Progenitor cell of endocrine pancreas (in vitro differentiated cells): ENCODE data around the gene KDM4F. TPM values are rescaled to one million over a fixed set of nuclear protein-coding genes. Genes with fewer than 3 reads are reported as not detected.

Experiments used
- DNase-seq: peaks from one replicate; pipeline ENCODE4 v3.0.0; 2021; ENCODE audit warnings: low spot score; ENCODE audit not compliant: unreplicated experiment
- H3K27ac Mint-ChIP-seq: 2 replicates; pipeline ENCODE4 v1.8.0; 2021; ENCODE audit warnings: mild to moderate bottlenecking, moderate library complexity, mixed read lengths
- H3K27me3 Mint-ChIP-seq: 2 replicates; pipeline ENCODE4 v1.8.0; 2021; ENCODE audit warnings: mixed read lengths
- H3K36me3 Mint-ChIP-seq: 2 replicates; pipeline ENCODE4 v1.8.0; 2022; ENCODE audit warnings: mixed read lengths; ENCODE audit not compliant: insufficient read depth
- H3K4me1 Mint-ChIP-seq: 2 replicates; pipeline ENCODE4 v1.8.0; 2021; ENCODE audit warnings: low read depth, mixed read lengths
- H3K4me3 Mint-ChIP-seq: 2 replicates; pipeline ENCODE4 v1.8.0; 2021; ENCODE audit warnings: low read depth, mild to moderate bottlenecking, moderate library complexity, mixed read lengths
- H3K9me3 Mint-ChIP-seq: 2 replicates; pipeline ENCODE4 v1.8.0; 2021; ENCODE audit warnings: low read depth, mixed read lengths
- total RNA-seq: library from RNA; stranded (reverse); gene quantifications from 2 replicates; pipeline ENCODE4 v1.2.1, GENCODE V29; 2021
- TF ChIP-seq, protein P1 (sequence below): fragments of 200-600 bp; sonication (generic); IDR thresholded peaks from one replicate; pipeline ENCODE4 v1.5.0; 2021; ENCODE audit warnings: antibody characterized with exemption, mild to moderate bottlenecking; ENCODE audit not compliant: unreplicated experiment

The KDM4F gene
- total RNA-seq, 1 donor from 2014 or later, result not detected

DNA sequence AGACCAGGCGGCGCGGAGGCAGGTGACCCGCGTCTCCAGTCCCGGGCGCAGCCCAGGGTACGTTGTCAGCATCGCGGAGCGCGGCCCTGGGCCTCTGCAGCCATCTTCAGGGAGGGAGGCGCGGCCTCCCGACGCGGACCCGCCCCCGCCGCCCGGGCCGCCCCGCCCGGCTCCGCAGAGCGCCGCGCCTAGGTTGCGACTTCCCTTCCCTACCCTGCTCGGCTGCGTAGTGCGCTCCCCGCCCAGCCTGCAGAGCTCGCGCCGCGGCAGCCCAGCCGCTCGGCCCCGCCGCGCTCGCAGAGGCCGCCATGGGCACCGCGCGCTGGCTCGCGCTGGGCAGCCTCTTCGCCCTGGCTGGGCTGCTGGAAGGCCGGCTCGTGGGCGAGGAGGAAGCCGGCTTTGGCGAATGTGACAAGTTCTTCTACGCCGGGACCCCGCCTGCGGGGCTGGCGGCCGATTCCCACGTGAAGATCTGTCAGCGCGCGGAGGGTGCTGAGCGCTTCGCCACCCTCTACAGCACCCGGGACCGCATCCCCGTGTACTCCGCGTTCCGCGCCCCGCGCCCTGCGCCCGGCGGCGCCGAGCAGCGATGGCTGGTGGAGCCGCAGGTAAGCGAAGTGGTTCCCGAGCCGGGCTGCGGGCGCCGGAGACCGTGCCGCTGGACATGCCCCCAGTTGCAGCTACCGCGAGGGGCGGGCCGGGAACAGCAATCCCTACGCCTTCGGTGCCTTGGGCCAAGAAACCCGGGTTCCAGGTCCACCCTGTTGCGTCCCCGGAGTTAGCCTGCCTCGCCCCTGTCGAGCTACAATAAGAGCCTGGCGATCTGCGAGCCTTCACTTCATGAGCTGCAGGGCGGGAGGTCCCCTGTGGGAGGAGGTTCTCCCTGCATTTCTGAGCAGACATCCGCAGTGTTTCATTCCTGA is 40.7 kb downstream of the KDM4F start, which contains the start of gene ENDOD1:
ENDOD1 (plus strand) TSS at position 227 of the 923 bp plus-strand sequence; CDS start at position 309, 82 bp downstream.
- TF ChIP-seq, protein P1, sequence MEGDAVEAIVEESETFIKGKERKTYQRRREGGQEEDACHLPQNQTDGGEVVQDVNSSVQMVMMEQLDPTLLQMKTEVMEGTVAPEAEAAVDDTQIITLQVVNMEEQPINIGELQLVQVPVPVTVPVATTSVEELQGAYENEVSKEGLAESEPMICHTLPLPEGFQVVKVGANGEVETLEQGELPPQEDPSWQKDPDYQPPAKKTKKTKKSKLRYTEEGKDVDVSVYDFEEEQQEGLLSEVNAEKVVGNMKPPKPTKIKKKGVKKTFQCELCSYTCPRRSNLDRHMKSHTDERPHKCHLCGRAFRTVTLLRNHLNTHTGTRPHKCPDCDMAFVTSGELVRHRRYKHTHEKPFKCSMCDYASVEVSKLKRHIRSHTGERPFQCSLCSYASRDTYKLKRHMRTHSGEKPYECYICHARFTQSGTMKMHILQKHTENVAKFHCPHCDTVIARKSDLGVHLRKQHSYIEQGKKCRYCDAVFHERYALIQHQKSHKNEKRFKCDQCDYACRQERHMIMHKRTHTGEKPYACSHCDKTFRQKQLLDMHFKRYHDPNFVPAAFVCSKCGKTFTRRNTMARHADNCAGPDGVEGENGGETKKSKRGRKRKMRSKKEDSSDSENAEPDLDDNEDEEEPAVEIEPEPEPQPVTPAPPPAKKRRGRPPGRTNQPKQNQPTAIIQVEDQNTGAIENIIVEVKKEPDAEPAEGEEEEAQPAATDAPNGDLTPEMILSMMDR, result peak; percentile 10
- peaks cover 6% of the 10 kb centered on the region for H3K4me1 Mint-ChIP-seq
- H3K27me3 Mint-ChIP-seq, result peaks cover 71% of the 10 kb centered on the region
- DNase-seq, result peak; percentile 58
- no peaks in the 10 kb centered on the region for H3K36me3 Mint-ChIP-seq
- peak within 1 kb of the TSS; percentile 78 for H3K27ac Mint-ChIP-seq
- peak within 1 kb of the TSS; percentile 75 for H3K4me3 Mint-ChIP-seq
- H3K9me3 Mint-ChIP-seq, result no peaks in the 10 kb centered on the region

DNA sequence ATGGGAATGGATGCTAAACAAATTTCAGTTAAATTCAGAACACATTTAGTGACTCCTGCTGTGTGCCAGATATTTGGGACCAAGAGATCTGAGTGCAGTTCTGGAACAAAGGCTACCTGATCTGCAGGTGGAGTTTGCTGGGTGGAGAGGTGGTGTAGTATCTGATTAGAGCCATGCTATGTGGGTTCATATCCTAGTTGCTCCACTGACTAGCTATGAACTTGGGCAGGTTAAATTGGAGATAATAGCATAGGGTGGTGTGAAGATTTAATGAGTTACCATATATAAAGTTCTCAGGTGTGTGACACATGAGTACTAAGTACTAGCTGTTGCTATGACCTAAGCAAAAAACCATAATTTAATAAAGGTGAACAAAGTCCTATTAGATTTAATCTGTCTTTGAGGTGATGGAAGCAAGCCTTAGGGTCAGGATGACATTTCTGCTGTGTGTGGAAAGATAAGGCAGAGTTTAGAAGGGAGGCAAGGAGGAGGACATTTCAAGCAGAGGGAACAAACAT is 42.5 kb downstream of the KDM4F start:
- Mint-ChIP-seq H3K4me1 (peaks cover 6% of the 10 kb centered on the region), H3K9me3 (no peaks in the 10 kb centered on the region), H3K27me3 (peaks cover 56% of the 10 kb centered on the region), H3K4me3 (no peak overlapping the region), H3K27ac (no peak overlapping the region), H3K36me3 (no peaks in the 10 kb centered on the region)
- TF ChIP-seq, protein P1, result no peak
- no peak for DNase-seq

DNA sequence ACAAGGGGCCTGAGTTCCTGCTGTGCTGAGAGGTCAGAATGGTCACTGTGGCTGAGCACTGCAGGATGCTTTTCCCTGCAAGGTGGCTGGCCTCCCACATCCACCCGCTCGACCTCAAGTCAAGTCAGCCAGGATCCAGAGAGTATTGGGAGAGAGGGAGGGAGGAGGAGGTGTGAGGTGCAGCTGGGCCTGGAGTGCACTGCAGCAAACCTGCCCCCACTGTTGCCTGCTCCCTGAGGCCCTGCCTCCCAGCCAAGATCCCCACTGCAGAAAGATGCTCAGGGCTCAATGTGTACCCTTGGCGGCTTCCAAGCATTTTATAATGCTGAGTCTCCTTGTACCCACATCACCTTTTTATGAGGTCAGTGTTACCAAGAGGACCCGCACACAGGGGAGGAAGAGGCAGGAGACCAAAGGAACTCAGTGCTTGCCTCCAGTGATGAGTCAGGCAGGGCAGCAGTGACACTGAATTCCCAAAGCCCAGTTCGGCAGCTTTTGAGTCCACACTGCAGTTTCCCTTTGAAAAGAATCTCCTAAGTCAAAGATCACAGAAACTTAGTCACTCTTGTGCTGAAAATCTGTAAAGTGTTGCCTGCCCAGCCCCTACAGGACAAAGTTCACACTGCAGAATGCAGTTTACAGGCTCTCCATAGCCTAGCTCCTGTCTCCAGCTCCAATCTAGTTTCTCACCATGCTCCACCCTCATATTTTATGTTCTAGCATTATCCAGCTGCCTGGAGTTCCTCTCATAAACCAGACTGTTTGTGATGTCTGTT is 43.5 kb downstream of the KDM4F start:
- H3K4me1 Mint-ChIP-seq, result peaks cover 6% of the 10 kb centered on the region
- DNase-seq, result no peak
- peak overlapping the region; percentile 17 for H3K27ac Mint-ChIP-seq
- TF ChIP-seq, protein P1, result peak; percentile 61
- H3K4me3 Mint-ChIP-seq, result no peak overlapping the region
- no peaks in the 10 kb centered on the region for H3K9me3 Mint-ChIP-seq
- no peaks in the 10 kb centered on the region for H3K36me3 Mint-ChIP-seq
- peaks cover 58% of the 10 kb centered on the region for H3K27me3 Mint-ChIP-seq

DNA sequence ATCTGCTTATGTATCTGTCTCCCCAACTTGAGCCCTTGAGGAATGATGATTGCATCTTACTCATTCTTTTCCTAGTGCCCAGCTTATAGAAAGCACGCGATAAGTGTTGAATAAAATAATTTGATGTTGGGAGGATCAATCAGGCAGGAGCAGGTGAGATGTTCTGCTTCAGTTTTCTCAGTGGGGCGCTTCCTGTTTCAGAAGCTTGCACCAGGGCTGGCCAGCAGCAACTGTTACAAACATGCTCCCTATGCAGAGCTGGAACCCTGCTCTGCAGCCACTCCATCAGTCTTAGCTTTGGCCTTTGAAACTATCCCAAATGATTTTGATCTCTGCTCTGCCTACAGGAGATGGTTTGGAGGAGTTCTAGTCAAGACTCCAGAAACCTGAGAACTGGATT is 44.3 kb downstream of the KDM4F start:
- H3K4me1 Mint-ChIP-seq, result peaks cover 6% of the 10 kb centered on the region
- no peak overlapping the region for H3K4me3 Mint-ChIP-seq
- H3K9me3 Mint-ChIP-seq, result no peaks in the 10 kb centered on the region
- peaks cover 59% of the 10 kb centered on the region for H3K27me3 Mint-ChIP-seq
- TF ChIP-seq, protein P1, result no peak
- no peak for DNase-seq
- H3K27ac Mint-ChIP-seq, result no peak overlapping the region
- H3K36me3 Mint-ChIP-seq, result no peaks in the 10 kb centered on the region
